ENCODE data around the gene EPHB6.

Gene EPHB6

DNA sequence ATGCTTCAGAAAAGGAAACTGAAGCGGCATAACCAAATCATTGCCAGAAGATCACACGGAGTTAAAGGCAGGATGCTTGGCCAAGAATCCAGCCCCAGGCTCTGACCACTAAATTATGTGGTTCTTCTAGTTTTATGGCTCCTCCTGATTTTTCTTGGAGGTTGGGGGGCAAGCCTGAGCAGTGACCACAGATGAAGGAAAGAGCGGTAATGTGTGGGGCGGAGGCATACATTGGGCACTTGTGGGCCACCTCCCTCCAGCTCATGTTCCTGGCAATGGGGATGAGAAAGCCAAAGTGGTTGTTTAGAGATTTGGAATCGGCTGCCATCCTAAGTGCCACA lies 27.4 kb downstream of the EPHB6 start:
- peaks cover 0 to 6% (median 0%) of the 10 kb centered on the region in 4 donors for H3K4me1 ChIP-seq
- H3K27ac ChIP-seq = no peak overlapping the region
- no peak overlapping the region for H3K4me3 ChIP-seq
- DNase-seq = no peak
- intact Hi-C loops (cut with DNase I; ENCODE audit: low total_unique reads) = no loop called here
- H3K36me3 ChIP-seq = peaks cover 0 to 2% (median 0%) of the 10 kb centered on the region in 3 donors
- peaks cover 0 to 35% of the 10 kb centered on the region in 2 donors for H3K27me3 ChIP-seq
- TF ChIP-seq, protein P1, sequence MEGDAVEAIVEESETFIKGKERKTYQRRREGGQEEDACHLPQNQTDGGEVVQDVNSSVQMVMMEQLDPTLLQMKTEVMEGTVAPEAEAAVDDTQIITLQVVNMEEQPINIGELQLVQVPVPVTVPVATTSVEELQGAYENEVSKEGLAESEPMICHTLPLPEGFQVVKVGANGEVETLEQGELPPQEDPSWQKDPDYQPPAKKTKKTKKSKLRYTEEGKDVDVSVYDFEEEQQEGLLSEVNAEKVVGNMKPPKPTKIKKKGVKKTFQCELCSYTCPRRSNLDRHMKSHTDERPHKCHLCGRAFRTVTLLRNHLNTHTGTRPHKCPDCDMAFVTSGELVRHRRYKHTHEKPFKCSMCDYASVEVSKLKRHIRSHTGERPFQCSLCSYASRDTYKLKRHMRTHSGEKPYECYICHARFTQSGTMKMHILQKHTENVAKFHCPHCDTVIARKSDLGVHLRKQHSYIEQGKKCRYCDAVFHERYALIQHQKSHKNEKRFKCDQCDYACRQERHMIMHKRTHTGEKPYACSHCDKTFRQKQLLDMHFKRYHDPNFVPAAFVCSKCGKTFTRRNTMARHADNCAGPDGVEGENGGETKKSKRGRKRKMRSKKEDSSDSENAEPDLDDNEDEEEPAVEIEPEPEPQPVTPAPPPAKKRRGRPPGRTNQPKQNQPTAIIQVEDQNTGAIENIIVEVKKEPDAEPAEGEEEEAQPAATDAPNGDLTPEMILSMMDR (IDR thresholded peaks at IDR 0.05) = no peak
- no peaks in the 10 kb centered on the region for H3K9me3 ChIP-seq

DNA sequence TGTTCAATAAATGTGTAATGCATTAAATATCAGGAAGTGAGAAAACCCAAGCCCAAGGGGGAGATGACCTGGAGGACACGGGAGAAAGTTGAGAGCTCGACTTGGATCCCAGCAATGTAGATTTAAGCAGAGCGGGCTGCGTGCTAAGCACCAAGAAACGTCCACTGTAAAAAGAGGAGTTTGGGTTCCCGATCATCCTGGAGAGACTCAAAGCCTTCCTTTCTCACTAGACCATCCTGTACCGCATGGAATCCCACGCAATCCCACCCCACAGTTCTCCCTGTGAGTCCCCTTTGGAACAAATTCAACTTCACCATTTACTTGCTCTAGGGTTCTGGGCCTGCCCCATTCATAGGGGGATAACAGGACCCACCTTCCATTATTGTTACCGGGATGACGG lies 28.3 kb downstream of the EPHB6 start:
- peaks cover 0 to 6% (median 0%) of the 10 kb centered on the region in 4 donors for H3K4me1 ChIP-seq
- intact Hi-C loops (cut with DNase I; ENCODE audit: low total_unique reads) = no loop called here
- no peaks in the 10 kb centered on the region for H3K36me3 ChIP-seq
- no peak overlapping the region for H3K4me3 ChIP-seq
- H3K27me3 ChIP-seq = peaks cover 0 to 35% of the 10 kb centered on the region in 2 donors
- DNase-seq = peak in 1 of 2 donors; percentile 7
- no peaks in the 10 kb centered on the region for H3K9me3 ChIP-seq
- no peak overlapping the region for H3K27ac ChIP-seq
- TF ChIP-seq, protein P1 (IDR thresholded peaks at IDR 0.05) = no peak

DNA sequence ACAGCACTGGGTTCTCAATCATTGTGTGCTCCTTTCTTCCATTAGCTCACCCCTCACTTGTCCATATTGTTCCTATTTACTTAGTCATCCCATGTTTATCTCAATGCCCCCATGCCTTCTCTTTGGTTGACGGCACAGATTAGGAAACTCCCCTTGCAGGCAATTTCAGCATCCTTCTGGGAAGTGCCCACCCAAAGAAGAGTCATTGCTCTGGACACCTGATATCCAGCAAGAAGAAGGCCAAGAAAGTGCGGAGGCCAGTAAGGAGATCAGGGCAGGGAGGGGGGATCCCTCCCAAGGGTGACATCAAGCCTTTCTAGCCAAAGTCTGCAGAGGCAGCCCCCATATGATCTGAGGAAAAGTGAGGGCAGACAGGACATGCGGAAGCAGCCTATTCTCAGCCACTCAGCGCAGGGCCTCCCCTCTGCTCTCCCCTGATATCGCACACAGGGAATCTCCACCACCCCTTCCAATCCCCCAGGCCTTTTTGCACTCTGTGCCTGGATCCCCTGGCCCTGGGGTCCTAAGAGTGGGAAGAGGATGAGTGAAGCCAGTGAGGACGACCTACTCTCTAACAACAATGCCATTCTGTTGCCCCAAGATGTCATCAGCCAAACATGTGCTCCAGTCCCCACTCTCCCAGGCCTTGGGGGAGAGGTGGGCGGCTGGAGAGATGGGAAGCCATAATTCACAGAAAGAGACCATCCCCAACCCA lies 28.9 kb downstream of the EPHB6 start:
- Histone ChIP-seq H3K9me3 (no peaks in the 10 kb centered on the region), H3K4me1 (peaks cover 0 to 6% (median 0%) of the 10 kb centered on the region in 4 donors), H3K27ac (no peak overlapping the region), H3K27me3 (peaks cover 0 to 37% of the 10 kb centered on the region in 2 donors), H3K4me3 (no peak overlapping the region), H3K36me3 (no peaks in the 10 kb centered on the region)
- TF ChIP-seq, protein P1 (IDR thresholded peaks at IDR 0.05) = no peak
- DNase-seq = peak in 1 of 2 donors; percentile 9
- intact Hi-C loops (cut with DNase I; ENCODE audit: low total_unique reads) = no loop called here

DNA sequence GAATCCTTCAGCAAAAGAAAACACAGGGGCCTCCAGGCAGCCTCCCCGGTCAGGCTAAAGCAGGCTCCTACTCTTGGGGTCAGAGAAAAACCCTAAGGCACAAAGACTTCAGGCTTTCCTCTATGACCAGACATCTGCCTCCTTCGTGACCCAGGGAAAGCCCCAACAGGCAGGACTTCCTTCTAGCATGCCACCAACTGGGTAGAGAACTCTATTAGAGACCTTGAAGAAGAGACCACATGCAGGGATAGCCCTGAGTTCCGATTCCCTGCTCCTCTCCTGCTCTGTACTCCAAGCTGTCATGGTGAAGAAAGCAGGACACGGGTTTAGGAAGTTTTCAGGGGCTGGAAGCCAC lies 29.4 kb downstream of the EPHB6 start:
- Histone ChIP-seq H3K4me1 (peaks cover 0 to 6% (median 0%) of the 10 kb centered on the region in 4 donors), H3K27me3 (peaks cover 0 to 36% of the 10 kb centered on the region in 2 donors), H3K36me3 (no peaks in the 10 kb centered on the region), H3K9me3 (no peaks in the 10 kb centered on the region), H3K4me3 (no peak overlapping the region), H3K27ac (no peak overlapping the region)
- TF ChIP-seq, protein P1 (IDR thresholded peaks at IDR 0.05) = no peak
- intact Hi-C loops (cut with DNase I; ENCODE audit: low total_unique reads) = no loop called here
- DNase-seq = peak in 1 of 2 donors; percentile 14

DNA sequence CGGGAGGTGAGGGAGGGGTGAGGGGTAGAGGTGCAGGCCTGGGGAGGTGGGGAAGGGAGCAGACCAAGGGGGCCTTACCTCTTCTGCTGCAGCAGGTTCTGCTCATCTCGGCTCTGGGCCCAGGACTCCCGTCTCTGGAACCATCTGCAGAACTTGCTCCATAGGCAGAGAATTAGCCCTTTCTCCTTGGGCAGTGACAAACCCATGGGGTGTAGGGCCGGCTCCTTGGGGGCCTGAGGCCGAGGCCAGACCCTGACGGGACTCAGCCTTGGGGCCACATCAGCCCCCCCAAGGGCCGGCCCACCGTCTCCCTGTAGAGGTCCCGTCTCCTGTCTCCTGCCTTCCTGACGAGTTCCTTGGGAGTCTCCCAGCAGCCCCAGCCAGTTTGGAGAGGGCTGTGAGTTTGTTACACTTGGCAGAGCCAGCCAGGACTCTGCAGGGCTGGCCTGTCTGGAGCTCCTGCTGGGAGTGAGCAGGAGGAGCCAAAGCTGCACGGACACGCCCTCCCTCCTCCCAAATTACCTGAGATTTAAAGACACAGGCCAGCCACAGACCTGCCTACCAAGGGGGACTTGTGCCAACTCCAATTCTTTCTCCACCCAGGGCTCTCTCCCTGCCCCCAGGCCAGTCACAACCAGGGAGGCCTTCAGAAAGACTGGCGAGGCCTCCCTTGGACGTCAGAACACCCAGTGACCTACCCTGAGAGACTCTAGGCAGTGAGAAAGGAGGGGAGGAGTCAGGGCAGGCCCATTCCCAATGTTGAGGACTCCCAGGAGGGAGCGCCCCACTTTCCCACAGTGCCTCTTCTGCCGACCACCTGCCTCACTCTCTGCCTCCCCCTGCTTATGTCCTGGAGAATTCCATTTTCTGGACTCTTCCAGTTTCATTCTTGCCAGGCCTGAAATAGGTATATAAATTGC lies 30.7 kb downstream of the EPHB6 start, which contains the start of gene TRPV6:
TRPV6 (minus strand) TSS at position 435 of the 920 bp plus-strand sequence.
- Histone ChIP-seq H3K36me3 (no peaks in the 10 kb centered on the region), H3K4me3 (no peak within 1 kb of the TSS), H3K4me1 (peaks cover 0 to 6% (median 0%) of the 10 kb centered on the region in 4 donors), H3K27ac (no peak within 1 kb of the TSS), H3K27me3 (peaks cover 0 to 25% of the 10 kb centered on the region in 2 donors), H3K9me3 (no peaks in the 10 kb centered on the region)
- intact Hi-C loops (cut with DNase I; ENCODE audit: low total_unique reads) = no loop called here
- peak in 1 of 2 donors; percentile 3 for DNase-seq
- TF ChIP-seq, protein P1 (IDR thresholded peaks at IDR 0.05) = no peak
